T-helper 9 cell (primary cell): ENCODE results near the gene KLF15.

Experiments
- DNase-seq: peaks from one replicate; pipeline ENCODE4 v3.0.0-alpha.2; 2020

KLF15 gene

GRCh38 chr3:126360046-126360713, 3.0 kb upstream of the KLF15 start:
- DNase-seq = no peak

GRCh38 chr3:126358816-126359181, 1.6 kb upstream of the KLF15 start:
- DNase-seq = no peak

GRCh38 chr3:126358038-126358815, 1.0 kb upstream of the KLF15 start:
- no peak for DNase-seq

GRCh38 chr3:126356373-126357264, 589 bp downstream of the KLF15 start:
- no peak for DNase-seq

GRCh38 chr3:126355777-126356372, 1.3 kb downstream of the KLF15 start:
- no peak for DNase-seq

GRCh38 chr3:126355251-126355650, 2.0 kb downstream of the KLF15 start:
- no peak for DNase-seq

- DNase-seq = no peak
These were observed 2.4 kb downstream of the KLF15 start for GRCh38 chr3:126354776-126355175.

GRCh38 chr3:126353694-126354321, 3.4 kb downstream of the KLF15 start:
- DNase-seq = no peak

- no peak for DNase-seq
These were observed 4.4 kb downstream of the KLF15 start for GRCh38 chr3:126352476-126353454.

- no peak for DNase-seq
These were observed 5.3 kb downstream of the KLF15 start for GRCh38 chr3:126351771-126352475.

- no peak for DNase-seq
These were observed 6.0 kb downstream of the KLF15 start for GRCh38 chr3:126351086-126351770.

GRCh38 chr3:126350502-126351085, 6.6 kb downstream of the KLF15 start:
- DNase-seq = no peak

- DNase-seq = no peak
These were observed 7.4 kb downstream of the KLF15 start for GRCh38 chr3:126349611-126350501.

GRCh38 chr3:126349071-126349470, 8.1 kb downstream of the KLF15 start:
- no peak for DNase-seq

GRCh38 chr3:126348308-126348920, 8.8 kb downstream of the KLF15 start:
- DNase-seq = no peak

GRCh38 chr3:126347543-126348161, 9.6 kb downstream of the KLF15 start:
- DNase-seq = no peak

GRCh38 chr3:126346466-126346865, 10.7 kb downstream of the KLF15 start:
- no peak for DNase-seq
